Measurements from ENCODE around the gene GRK1.

GRK1 gene

GRCh38 chr13:113639616-113640262, 27.3 kb upstream of the GRK1 start:
- TF ChIP-seq POLR2A (IDR thresholded peaks at IDR 0.05; ENCODE audit: extremely low read depth, insufficient read length) = no peak
- TF ChIP-seq MAX (IDR thresholded peaks at IDR 0.05; ENCODE audit: low read depth, low read length) = no peak
- no peak for TF ChIP-seq CTCF (IDR thresholded peaks at IDR 0.05; ENCODE audit: low read depth, low read length)
- TF ChIP-seq MYC (IDR thresholded peaks at IDR 0.05; ENCODE audit: low read depth, low read length) = no peak
- H3K4me3 ChIP-seq (ENCODE audit: low read depth, low read length) = no peak overlapping the region
- DNase-seq (ENCODE audit: low read depth) = no peak

- H3K4me3 ChIP-seq (ENCODE audit: low read depth, low read length) = no peak overlapping the region
- no peak for TF ChIP-seq MYC (IDR thresholded peaks at IDR 0.05; ENCODE audit: low read depth, low read length)
- TF ChIP-seq POLR2A (IDR thresholded peaks at IDR 0.05; ENCODE audit: extremely low read depth, insufficient read length) = no peak
- TF ChIP-seq CTCF (IDR thresholded peaks at IDR 0.05; ENCODE audit: low read depth, low read length) = no peak
- no peak for TF ChIP-seq MAX (IDR thresholded peaks at IDR 0.05; ENCODE audit: low read depth, low read length)
- DNase-seq (ENCODE audit: low read depth) = no peak
These were observed 25.6 kb upstream of the GRK1 start for GRCh38 chr13:113641426-113641825.

GRCh38 chr13:113642563-113642962, 24.5 kb upstream of the GRK1 start:
- no peak for DNase-seq (ENCODE audit: low read depth)
- H3K4me3 ChIP-seq (ENCODE audit: low read depth, low read length) = no peak overlapping the region
- TF ChIP-seq POLR2A (IDR thresholded peaks at IDR 0.05; ENCODE audit: extremely low read depth, insufficient read length) (no peak), MAX (IDR thresholded peaks at IDR 0.05; ENCODE audit: low read depth, low read length) (no peak), CTCF (IDR thresholded peaks at IDR 0.05; ENCODE audit: low read depth, low read length) (no peak), MYC (IDR thresholded peaks at IDR 0.05; ENCODE audit: low read depth, low read length) (no peak)

GRCh38 chr13:113643593-113643992, 23.4 kb upstream of the GRK1 start:
- DNase-seq (ENCODE audit: low read depth) = no peak
- no peak overlapping the region for H3K4me3 ChIP-seq (ENCODE audit: low read depth, low read length)
- no peak for TF ChIP-seq MAX (IDR thresholded peaks at IDR 0.05; ENCODE audit: low read depth, low read length)
- TF ChIP-seq MYC (IDR thresholded peaks at IDR 0.05; ENCODE audit: low read depth, low read length) = no peak
- no peak for TF ChIP-seq CTCF (IDR thresholded peaks at IDR 0.05; ENCODE audit: low read depth, low read length)
- TF ChIP-seq POLR2A (IDR thresholded peaks at IDR 0.05; ENCODE audit: extremely low read depth, insufficient read length) = no peak

- DNase-seq (ENCODE audit: low read depth) = no peak
- no peak overlapping the region for H3K4me3 ChIP-seq (ENCODE audit: low read depth, low read length)
- no peak for TF ChIP-seq MYC (IDR thresholded peaks at IDR 0.05; ENCODE audit: low read depth, low read length)
These were observed 22.2 kb upstream of the GRK1 start for GRCh38 chr13:113644800-113645199.

- DNase-seq (ENCODE audit: low read depth) = no peak
- H3K4me3 ChIP-seq (ENCODE audit: low read depth, low read length) = no peak overlapping the region
- TF ChIP-seq MAX (IDR thresholded peaks at IDR 0.05; ENCODE audit: low read depth, low read length) (no peak), POLR2A (IDR thresholded peaks at IDR 0.05; ENCODE audit: extremely low read depth, insufficient read length) (no peak), MYC (IDR thresholded peaks at IDR 0.05; ENCODE audit: low read depth, low read length) (no peak), CTCF (IDR thresholded peaks at IDR 0.05; ENCODE audit: low read depth, low read length) (no peak)
These were observed 21.7 kb upstream of the GRK1 start for GRCh38 chr13:113645329-113645728.

Data from NB4 (cell line).